ENCODE data around the gene ENOX1.

GRCh38 chr13:43574605-43575004, 212.2 kb downstream of the ENOX1 start:
- TF ChIP-seq CTCF (IDR thresholded peaks at IDR 0.05), result no peak
- no peak for TF ChIP-seq POLR2A (IDR thresholded peaks at IDR 0.05)
